Measurements from ENCODE around the gene SEPTIN14.
"Not testable (repeated sequence)": the region's sequence is repeated elsewhere in the genome, so short reads cannot be mapped to it uniquely, and the experiment has no call there.

The SEPTIN14 gene

GRCh38 chr7:55827577-55827976 lies 35.0 kb downstream of the SEPTIN14 start:
- H3K4me3 ChIP-seq (ENCODE audit: low read depth, low read length), result no peak overlapping the region
- no peak for DNase-seq (ENCODE audit: low read depth)
- TF ChIP-seq CTCF (conservative IDR thresholded peaks at IDR 0.05; ENCODE audit: low read depth, low read length), result no peak

- no peak overlapping the region for H3K4me3 ChIP-seq (ENCODE audit: low read depth, low read length)
- no peak for TF ChIP-seq CTCF (conservative IDR thresholded peaks at IDR 0.05; ENCODE audit: low read depth, low read length)
- DNase-seq (ENCODE audit: low read depth), result no peak
These were observed 43.9 kb downstream of the SEPTIN14 start for GRCh38 chr7:55818686-55819085.

- not testable (repeated sequence) for DNase-seq (ENCODE audit: low read depth)
These were observed 65.3 kb downstream of the SEPTIN14 start for GRCh38 chr7:55797260-55797659.

GRCh38 chr7:55794527-55794926 lies 68.0 kb downstream of the SEPTIN14 start:
- no peak for DNase-seq (ENCODE audit: low read depth)
- no peak for TF ChIP-seq CTCF (conservative IDR thresholded peaks at IDR 0.05; ENCODE audit: low read depth, low read length)
- no peak overlapping the region for H3K4me3 ChIP-seq (ENCODE audit: low read depth, low read length)

More at GRCh38 chr7:55797260-55797659, 65.3 kb downstream of the SEPTIN14 start:
- not testable (repeated sequence) for H3K4me3 ChIP-seq (ENCODE audit: low read depth, low read length)

- TF ChIP-seq CTCF (conservative IDR thresholded peaks at IDR 0.05; ENCODE audit: low read depth, low read length), result no peak
- DNase-seq (ENCODE audit: low read depth), result no peak
- H3K4me3 ChIP-seq (ENCODE audit: low read depth, low read length), result no peak overlapping the region
These were observed 70.5 kb downstream of the SEPTIN14 start for GRCh38 chr7:55792048-55792447.

GRCh38 chr7:55787796-55788195 lies 74.8 kb downstream of the SEPTIN14 start:
- TF ChIP-seq CTCF (conservative IDR thresholded peaks at IDR 0.05; ENCODE audit: low read depth, low read length), result no peak
- no peak overlapping the region for H3K4me3 ChIP-seq (ENCODE audit: low read depth, low read length)
- no peak for DNase-seq (ENCODE audit: low read depth)

GRCh38 chr7:55786901-55787300 lies 75.7 kb downstream of the SEPTIN14 start:
- DNase-seq (ENCODE audit: low read depth), result no peak
- H3K4me3 ChIP-seq (ENCODE audit: low read depth, low read length), result no peak overlapping the region
- TF ChIP-seq CTCF (conservative IDR thresholded peaks at IDR 0.05; ENCODE audit: low read depth, low read length), result no peak

GRCh38 chr7:55785444-55785843 lies 77.1 kb downstream of the SEPTIN14 start:
- DNase-seq (ENCODE audit: low read depth); H3K4me3 ChIP-seq (ENCODE audit: low read depth, low read length): not testable (repeated sequence)

Measured in choroid plexus epithelial cell (primary cell).